Prostate gland (tissue), 2 donors: Measurements from ENCODE around the gene RPN1. TPM values are rescaled to one million over a fixed set of nuclear protein-coding genes. Genes with fewer than 3 reads are reported as not detected.

Source experiments
- DNase-seq: peaks from one replicate; pipeline ENCODE4 v3.0.0-alpha.2; 2019; ENCODE audit warnings: low spot score
- H3K27ac ChIP-seq, 2 donors: fragments of 200-600 bp; sonication (generic); 2 replicates each; pipeline ENCODE4 v1.5.1; 2017 to 2019
- H3K27me3 ChIP-seq: fragments of 200-600 bp; sonication (generic); replicated peaks from 2 replicates; pipeline ENCODE4 v1.5.1; 2019; ENCODE audit not compliant: insufficient read depth
- H3K36me3 ChIP-seq, 2 donors: fragments of 200-600 bp; sonication (generic); 1 replicate in 1 of 2; 2 replicates in 1 of 2; pipeline versions ENCODE4 v1.5.1 to v1.8.1; 2017 to 2019
- H3K4me1 ChIP-seq: fragments of 200-600 bp; sonication (generic); replicated peaks from 2 replicates; pipeline ENCODE4 v1.5.1; 2019
- H3K4me3 ChIP-seq, 2 donors: fragments of 200-600 bp; sonication (generic); 2 replicates each; pipeline ENCODE4 v1.5.1; 2017 to 2019
- H3K9me3 ChIP-seq: fragments of 200-600 bp; sonication (generic); 2 replicates; pipeline ENCODE4 v1.5.1; 2017
- CTCF ChIP-seq, 4 experiments: fragments of 200-600 bp in 2 of 4; fragments of 450-650 bp in 2 of 4; sonication (generic) in 2 of 4; IDR thresholded peaks; 1 replicate in 3 of 4; 2 replicates in 1 of 4; pipeline ENCODE4 v1.5.1; 2016 to 2019; ENCODE audit warnings: antibody characterized with exemption in 4 of 4, mild to moderate bottlenecking in 2 of 4, moderate library complexity in 2 of 4
- POLR2A ChIP-seq: fragments of 450-650 bp; IDR thresholded peaks from one replicate; pipeline ENCODE4 v1.6.1; 2016; ENCODE audit warnings: antibody characterized with exemption, mild to moderate bottlenecking
- POLR2AphosphoS5 ChIP-seq: sonication (generic); formaldehyde crosslinking; IDR thresholded peaks from one replicate; pipeline ENCODE4 v1.6.1; 2017; ENCODE audit warnings: antibody characterized with exemption
- WGBS: methylation state at CpG from one replicate; pipeline ENCODE4 v1.1.5; 2018; 5-methylcytosine and 5-hydroxymethylcytosine counted together
- intact Hi-C: fragments of 100-400 bp; cut with DNase I; formaldehyde crosslinking; loops from one replicate; pipeline ENCODE4 v1.14.2; 2022
- total RNA-seq, 2 donors: library from RNA; depleted of rRNA; stranded (reverse); fragments of >200 nt; gene quantifications; one replicate each; pipeline ENCODE4 v1.1.0, GENCODE V29; 2016

Gene RPN1
- total RNA-seq, result 100 to 1,000 TPM; 291 to 359 TPM

GRCh38 chr3:128650096-128651050 is at the start of gene RPN1:
TSS of gene RPN1 (minus strand) at chr3:128650818. CDS start at chr3:128650800, 18 bp downstream.
- DNase-seq, result peak; percentile 96
- Histone ChIP-seq H3K27me3 (no peaks in the 10 kb centered on the region), H3K4me3 (peak within 1 kb of the TSS; percentile 78 to 96), H3K4me1 (peaks cover 4% of the 10 kb centered on the region), H3K9me3 (no peaks in the 10 kb centered on the region), H3K36me3 (no peaks in the 10 kb centered on the region), H3K27ac (peak within 1 kb of the TSS; percentile 92 to 96)
- TF ChIP-seq POLR2AphosphoS5 (peak; percentile 89), CTCF (IDR thresholded peaks at IDR 0.05) (peak in 1 of 4 experiments; percentile 9), POLR2A (peak; percentile 84)
- intact Hi-C loops, result loop anchor here (2.0 to 5.0 kb wide), 2 partner anchors 33 to 74 kb away; no protein-coding TSS in a partner anchor
- WGBS, result under 1% methylated on average over 94 of the region's 96 CpGs

DNA sequence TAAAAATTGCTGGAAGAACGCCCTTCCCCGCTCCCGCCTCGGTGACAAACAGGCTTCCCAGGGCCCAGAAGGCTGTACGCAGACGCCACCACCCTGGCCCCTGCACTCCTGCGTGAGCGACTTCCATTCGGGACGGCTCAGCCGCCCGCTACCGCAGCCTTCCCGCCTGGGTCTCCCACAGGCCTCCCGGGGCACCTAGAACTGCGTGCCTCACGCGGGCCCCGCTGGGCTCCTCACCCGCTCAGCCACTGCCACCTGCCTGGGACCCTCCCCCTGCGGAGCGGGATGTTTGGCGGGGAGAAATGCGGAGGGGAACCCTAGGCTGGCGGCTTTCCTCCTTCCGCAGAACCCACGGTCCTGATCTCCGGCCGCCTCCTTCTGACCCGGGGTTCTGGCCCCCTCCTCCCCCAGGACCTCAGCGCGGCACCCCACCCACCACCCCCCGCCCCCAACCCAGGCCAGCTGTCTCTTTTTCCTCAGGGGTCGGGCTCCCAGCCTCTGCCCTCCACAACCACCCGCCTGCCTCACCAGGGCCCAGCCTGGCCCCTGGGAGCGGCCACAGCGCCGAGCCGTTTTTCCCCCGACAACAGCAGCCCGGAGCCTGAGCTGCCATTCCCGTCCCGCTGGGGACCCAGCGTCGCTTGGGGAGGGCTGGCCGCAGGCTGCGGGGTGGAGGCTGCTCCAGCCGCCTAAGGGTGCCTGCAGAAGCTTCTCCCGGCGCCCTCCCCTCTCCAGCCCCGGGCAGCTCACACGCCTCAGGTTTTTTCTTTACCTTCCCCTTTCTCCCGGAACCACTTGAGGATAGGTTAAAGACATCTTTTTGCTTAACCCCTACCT is 47.8 kb upstream of the RPN1 start:
- Histone ChIP-seq H3K27me3 (no peaks in the 10 kb centered on the region), H3K4me3 (peak overlapping the region; percentile 48 to 55), H3K9me3 (no peaks in the 10 kb centered on the region), H3K36me3 (no peaks in the 10 kb centered on the region), H3K27ac (peak overlapping the region; percentile 84 to 86), H3K4me1 (no peaks in the 10 kb centered on the region)
- TF ChIP-seq CTCF (IDR thresholded peaks at IDR 0.05), result peak in 1 of 4 experiments; percentile 4
- TF ChIP-seq POLR2A, result no peak
- peak; percentile 24 for DNase-seq
- 1% methylated on average over 44 of the region's 53 CpGs for WGBS
- intact Hi-C loops, result no loop called here

- Histone ChIP-seq H3K4me1 (no peaks in the 10 kb centered on the region), H3K36me3 (no peaks in the 10 kb centered on the region), H3K27ac (no peak overlapping the region), H3K9me3 (no peaks in the 10 kb centered on the region), H3K4me3 (no peak overlapping the region), H3K27me3 (no peaks in the 10 kb centered on the region)
- no peak for DNase-seq
- TF ChIP-seq POLR2A (no peak), POLR2AphosphoS5 (no peak), CTCF (IDR thresholded peaks at IDR 0.05) (no peak)
- 96% methylated on average over 8 of the region's 8 CpGs for WGBS
- intact Hi-C loops, result no loop called here
Measured at GRCh38 chr3:128697341-128697740, 46.7 kb upstream of the RPN1 start.

DNA sequence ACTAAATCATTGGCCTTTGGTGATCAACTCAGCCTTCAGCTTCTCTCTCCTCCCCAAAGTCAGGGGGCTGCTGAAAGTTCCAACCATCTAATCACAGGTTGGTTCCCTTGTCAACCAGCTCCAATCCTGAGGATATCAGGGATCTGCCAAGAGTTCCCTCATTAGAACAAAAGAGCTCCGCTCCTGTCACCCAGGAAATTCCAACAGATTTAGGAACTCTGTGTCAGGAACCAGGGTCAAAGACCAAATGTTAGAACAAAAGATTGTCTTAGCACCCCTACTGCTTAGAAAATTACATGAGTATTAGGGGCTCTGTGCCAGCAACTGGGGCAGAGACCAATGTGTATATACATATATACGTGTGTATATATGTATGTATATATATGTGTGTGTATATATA is 43.1 kb upstream of the RPN1 start:
- intact Hi-C loops, result no loop called here
- Histone ChIP-seq H3K36me3 (no peaks in the 10 kb centered on the region), H3K4me1 (no peaks in the 10 kb centered on the region), H3K9me3 (no peaks in the 10 kb centered on the region), H3K4me3 (no peak overlapping the region), H3K27ac (no peak overlapping the region), H3K27me3 (no peaks in the 10 kb centered on the region)
- 83% methylated on average over 2 of the region's 2 CpGs for WGBS
- no peak for TF ChIP-seq CTCF (IDR thresholded peaks at IDR 0.05)
- DNase-seq, result no peak
